ENCODE results near the gene ECT2. TPM values are rescaled to one million over a fixed set of nuclear protein-coding genes. Genes with fewer than 3 reads are reported as not detected.
"Not testable (repeated sequence)": the region's sequence is repeated elsewhere in the genome, so short reads cannot be mapped to it uniquely, and the experiment has no call there.

ECT2 gene
- total RNA-seq, 1 donor from 2014 or later, result 20.9 TPM

DNA sequence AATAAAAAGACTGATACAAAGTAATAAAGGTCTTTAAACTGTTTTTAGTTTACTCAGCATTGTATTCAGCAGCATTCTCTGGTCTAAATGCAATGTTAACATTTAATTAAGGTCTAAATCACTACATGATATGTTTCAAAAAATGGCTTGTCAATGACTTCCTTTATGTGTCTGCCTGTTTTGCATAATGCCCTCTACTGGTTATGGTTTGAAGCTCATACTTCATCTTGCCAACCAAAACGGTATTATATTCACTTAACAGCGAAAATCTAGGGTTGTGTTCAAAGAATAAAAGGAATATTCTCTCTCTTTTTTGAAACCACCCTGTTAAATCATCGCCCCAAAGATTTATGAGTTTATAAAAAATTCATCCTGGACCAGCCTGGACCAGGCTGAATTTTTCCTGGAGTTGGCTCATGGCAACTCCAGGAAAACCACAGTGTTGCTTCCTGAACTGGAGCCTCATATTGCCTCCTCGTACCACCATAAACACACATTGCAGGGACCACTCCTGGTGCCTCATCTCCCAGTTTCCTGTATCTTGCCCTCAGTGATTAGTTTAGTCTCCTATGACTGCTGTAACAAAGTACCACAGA lies 32.9 kb upstream of the ECT2 start:
- H3K27me3 Mint-ChIP-seq (ENCODE audit: low read depth), result peaks cover 4% of the 10 kb centered on the region
- H3K27ac Mint-ChIP-seq, result no peak overlapping the region
- H3K36me3 Mint-ChIP-seq, result peaks cover 9% of the 10 kb centered on the region
- H3K4me3 Mint-ChIP-seq, result no peak overlapping the region
- DNase-seq (ENCODE audit: low spot score in 2 of 2, unreplicated experiment in 2 of 2), result no peak
- TF ChIP-seq, protein P1, sequence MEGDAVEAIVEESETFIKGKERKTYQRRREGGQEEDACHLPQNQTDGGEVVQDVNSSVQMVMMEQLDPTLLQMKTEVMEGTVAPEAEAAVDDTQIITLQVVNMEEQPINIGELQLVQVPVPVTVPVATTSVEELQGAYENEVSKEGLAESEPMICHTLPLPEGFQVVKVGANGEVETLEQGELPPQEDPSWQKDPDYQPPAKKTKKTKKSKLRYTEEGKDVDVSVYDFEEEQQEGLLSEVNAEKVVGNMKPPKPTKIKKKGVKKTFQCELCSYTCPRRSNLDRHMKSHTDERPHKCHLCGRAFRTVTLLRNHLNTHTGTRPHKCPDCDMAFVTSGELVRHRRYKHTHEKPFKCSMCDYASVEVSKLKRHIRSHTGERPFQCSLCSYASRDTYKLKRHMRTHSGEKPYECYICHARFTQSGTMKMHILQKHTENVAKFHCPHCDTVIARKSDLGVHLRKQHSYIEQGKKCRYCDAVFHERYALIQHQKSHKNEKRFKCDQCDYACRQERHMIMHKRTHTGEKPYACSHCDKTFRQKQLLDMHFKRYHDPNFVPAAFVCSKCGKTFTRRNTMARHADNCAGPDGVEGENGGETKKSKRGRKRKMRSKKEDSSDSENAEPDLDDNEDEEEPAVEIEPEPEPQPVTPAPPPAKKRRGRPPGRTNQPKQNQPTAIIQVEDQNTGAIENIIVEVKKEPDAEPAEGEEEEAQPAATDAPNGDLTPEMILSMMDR (IDR thresholded peaks at IDR 0.05; ENCODE audit: unreplicated experiment), result no peak
- peaks cover 18% of the 10 kb centered on the region for H3K9me3 Mint-ChIP-seq
- H3K4me1 Mint-ChIP-seq, result no peaks in the 10 kb centered on the region

DNA sequence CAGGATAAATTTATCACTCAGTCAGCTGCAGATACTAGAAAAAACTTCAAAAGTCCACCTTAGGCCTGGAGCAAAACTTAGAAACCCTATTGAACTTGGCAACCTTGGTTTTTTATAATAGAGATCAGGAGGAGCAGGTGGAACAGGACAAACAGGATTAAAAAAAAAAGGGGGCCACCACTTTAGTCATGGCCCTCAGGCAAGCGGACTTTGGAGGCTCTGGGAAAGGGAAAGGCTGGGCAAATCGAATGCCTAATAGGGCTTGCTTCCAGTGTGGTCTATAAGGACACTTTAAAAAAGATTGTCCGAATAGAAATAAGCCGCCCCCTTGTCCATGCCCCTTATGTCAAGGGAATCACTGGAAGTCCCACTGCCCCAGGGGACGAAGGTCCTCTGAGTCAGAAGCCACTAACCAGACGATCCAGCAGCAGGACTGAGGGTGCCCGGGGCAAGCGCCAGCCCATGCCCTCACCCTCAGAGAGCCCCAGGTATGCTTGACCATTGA lies 27.9 kb upstream of the ECT2 start:
- not testable (repeated sequence) for H3K27ac Mint-ChIP-seq

DNA sequence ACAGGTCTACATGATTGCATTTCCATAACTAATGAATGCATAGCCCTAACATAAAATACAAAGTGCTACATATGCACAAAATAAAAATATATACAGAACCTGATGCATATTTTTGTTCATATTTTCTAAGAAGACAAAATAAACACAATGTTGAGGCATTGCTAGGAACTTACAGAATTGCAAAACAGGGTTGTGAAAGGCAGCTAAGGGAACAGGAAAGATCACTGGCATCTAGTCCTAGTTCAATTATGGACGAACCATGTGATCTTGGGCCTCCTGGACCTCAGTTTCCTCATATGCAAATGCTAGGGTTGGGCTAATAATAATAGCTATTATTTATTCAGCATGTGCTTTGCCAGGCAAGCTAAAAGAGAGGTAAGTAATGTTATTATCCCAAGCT lies 24.1 kb upstream of the ECT2 start:
- H3K27me3 Mint-ChIP-seq (ENCODE audit: low read depth), result no peaks in the 10 kb centered on the region
- no peak overlapping the region for H3K4me3 Mint-ChIP-seq
- DNase-seq (ENCODE audit: low spot score in 2 of 2, unreplicated experiment in 2 of 2), result no peak
- H3K9me3 Mint-ChIP-seq, result peaks cover 13% of the 10 kb centered on the region
- no peaks in the 10 kb centered on the region for H3K4me1 Mint-ChIP-seq
- no peak overlapping the region for H3K27ac Mint-ChIP-seq
- no peaks in the 10 kb centered on the region for H3K36me3 Mint-ChIP-seq
- TF ChIP-seq, protein P1 (IDR thresholded peaks at IDR 0.05; ENCODE audit: unreplicated experiment), result no peak

More for the DNA sequence above, 27.9 kb upstream of the ECT2 start:
- not testable (repeated sequence) for H3K36me3 Mint-ChIP-seq; H3K27me3 Mint-ChIP-seq (ENCODE audit: low read depth); H3K4me3 Mint-ChIP-seq; H3K4me1 Mint-ChIP-seq; DNase-seq (ENCODE audit: low spot score in 2 of 2, unreplicated experiment in 2 of 2)
- peaks cover 31% of the 10 kb centered on the region for H3K9me3 Mint-ChIP-seq

DNA sequence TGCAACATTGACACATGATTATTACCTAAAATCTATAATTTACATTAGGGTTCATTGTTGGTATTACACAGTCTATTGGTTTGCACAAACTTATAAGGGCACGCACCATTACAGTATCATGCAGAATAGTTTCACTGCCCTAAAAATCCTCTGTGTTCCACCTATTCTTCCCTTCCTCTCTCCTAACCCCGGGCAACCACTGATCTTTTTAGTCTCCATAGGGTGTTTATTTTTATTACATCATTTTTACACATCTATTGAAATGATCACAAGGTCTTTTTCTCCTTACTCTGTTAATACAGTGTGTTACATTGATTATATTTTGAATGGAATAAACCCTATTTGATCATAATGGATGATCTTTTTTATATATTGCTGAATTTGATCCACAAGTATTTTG lies 15.5 kb upstream of the ECT2 start:
- TF ChIP-seq, protein P1 (IDR thresholded peaks at IDR 0.05; ENCODE audit: unreplicated experiment), result no peak
- H3K4me3 Mint-ChIP-seq, result no peak overlapping the region
- H3K27me3 Mint-ChIP-seq (ENCODE audit: low read depth), result no peaks in the 10 kb centered on the region
- H3K27ac Mint-ChIP-seq, result no peak overlapping the region
- H3K36me3 Mint-ChIP-seq, result no peaks in the 10 kb centered on the region
- DNase-seq (ENCODE audit: low spot score in 2 of 2, unreplicated experiment in 2 of 2), result no peak
- peaks cover 4% of the 10 kb centered on the region for H3K4me1 Mint-ChIP-seq
- peaks cover 4% of the 10 kb centered on the region for H3K9me3 Mint-ChIP-seq

DNA sequence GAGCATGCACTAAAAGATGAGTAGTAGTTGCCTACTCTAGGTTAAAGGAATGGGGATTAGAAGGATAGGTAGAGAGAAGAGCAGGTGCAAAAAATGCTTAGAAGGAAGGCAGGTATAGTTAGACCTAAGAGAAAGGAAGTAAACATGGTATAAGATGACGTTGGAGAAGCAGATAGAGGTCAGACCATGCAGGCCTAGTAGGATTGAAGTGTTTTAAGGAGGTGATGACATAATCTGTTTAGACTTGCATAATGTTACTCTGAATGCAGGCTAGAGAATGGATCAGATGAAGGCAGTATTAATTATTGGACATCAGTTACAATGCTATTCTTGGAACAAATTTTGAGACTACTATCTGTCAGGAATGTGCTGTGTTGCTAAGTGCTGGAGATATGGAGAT lies 11.1 kb upstream of the ECT2 start:
- H3K27me3 Mint-ChIP-seq (ENCODE audit: low read depth), result no peaks in the 10 kb centered on the region
- H3K4me3 Mint-ChIP-seq, result no peak overlapping the region
- no peaks in the 10 kb centered on the region for H3K36me3 Mint-ChIP-seq
- TF ChIP-seq, protein P1 (IDR thresholded peaks at IDR 0.05; ENCODE audit: unreplicated experiment), result no peak
- DNase-seq (ENCODE audit: low spot score in 2 of 2, unreplicated experiment in 2 of 2), result no peak
- no peaks in the 10 kb centered on the region for H3K4me1 Mint-ChIP-seq
- H3K27ac Mint-ChIP-seq, result no peak overlapping the region
- H3K9me3 Mint-ChIP-seq, result peaks cover 4% of the 10 kb centered on the region

DNA sequence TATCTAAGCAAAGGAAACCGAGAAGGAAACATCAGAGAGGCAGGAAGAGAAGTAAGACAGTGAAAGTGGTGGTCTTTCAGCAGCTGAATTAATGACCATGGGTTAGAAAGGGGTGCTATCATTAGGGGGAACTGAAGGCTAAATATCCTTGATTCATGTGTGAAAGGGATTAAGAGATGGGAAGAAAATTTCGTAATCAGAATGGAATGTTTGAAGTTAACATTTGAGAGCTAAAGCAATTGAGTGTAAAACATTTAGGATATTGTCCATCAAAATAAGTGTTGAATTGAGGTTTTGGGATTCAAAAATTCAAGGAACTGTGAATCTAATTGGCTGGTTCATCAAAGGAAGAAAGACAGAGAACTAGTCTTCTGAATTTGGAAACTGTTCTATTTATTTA lies 4.1 kb upstream of the ECT2 start:
- no peaks in the 10 kb centered on the region for H3K27me3 Mint-ChIP-seq (ENCODE audit: low read depth)
- H3K27ac Mint-ChIP-seq, result no peak overlapping the region
- TF ChIP-seq, protein P1 (IDR thresholded peaks at IDR 0.05; ENCODE audit: unreplicated experiment), result no peak
- H3K4me1 Mint-ChIP-seq, result peaks cover 4% of the 10 kb centered on the region
- no peak for DNase-seq (ENCODE audit: low spot score in 2 of 2, unreplicated experiment in 2 of 2)
- no peaks in the 10 kb centered on the region for H3K36me3 Mint-ChIP-seq
- H3K9me3 Mint-ChIP-seq, result no peaks in the 10 kb centered on the region
- no peak overlapping the region for H3K4me3 Mint-ChIP-seq
